Skeletal muscle tissue (tissue), 4 donors: ENCODE data around the gene CD40LG. TPM values are rescaled to one million over a fixed set of nuclear protein-coding genes. Genes with fewer than 3 reads are reported as not detected.

ENCODE experiments used
- H3K27ac ChIP-seq: one replicate; pipeline ENCODE4 v1.7.0; 2013; ENCODE audit warnings: mild to moderate bottlenecking, low read depth, low read length, inconsistent platforms
- H3K27me3 ChIP-seq, 3 donors: one replicate each; pipeline ENCODE4 v1.7.0; 2013; ENCODE audit warnings: low read length in 3 of 3; ENCODE audit not compliant: control insufficient read depth in 3 of 3, insufficient read depth in 3 of 3
- H3K36me3 ChIP-seq, 3 donors: one replicate each; pipeline ENCODE4 v1.7.0; 2013; ENCODE audit warnings: low read length in 3 of 3; ENCODE audit not compliant: control insufficient read depth in 3 of 3, insufficient read depth in 3 of 3
- H3K4me1 ChIP-seq, 3 donors: one replicate each; pipeline ENCODE4 v1.7.0; 2013; ENCODE audit warnings: low read length in 3 of 3, mild to moderate bottlenecking in 3 of 3; ENCODE audit not compliant: control insufficient read depth in 3 of 3, insufficient read depth in 3 of 3
- H3K4me3 ChIP-seq, 3 donors: one replicate each; pipeline ENCODE4 v1.7.0; 2013; ENCODE audit warnings: low read length in 3 of 3
- H3K9ac ChIP-seq, 3 donors: one replicate each; pipeline ENCODE4 v1.7.0; 2013; ENCODE audit warnings: low read length in 3 of 3, mild to moderate bottlenecking in 3 of 3, moderate library complexity in 2 of 3, low read depth in 1 of 3
- H3K9me3 ChIP-seq, 3 donors: one replicate each; pipeline ENCODE4 v1.7.0; 2013; ENCODE audit warnings: low read length in 3 of 3; ENCODE audit not compliant: control insufficient read depth in 3 of 3
- total RNA-seq: library from RNA; depleted of rRNA; stranded (reverse); fragments of >200 nt; gene quantifications from one replicate; pipeline ENCODE4 v1.2.3, GENCODE V29; 2014
- donor health status: Osteomylitis.

Gene CD40LG
- total RNA-seq, 1 donor from 2014 or later: not detected

- H3K9me3 ChIP-seq: peaks cover 0 to 2% (median 0%) of the 10 kb centered on the region in 3 donors
- H3K9ac ChIP-seq: no peak overlapping the region
- H3K4me3 ChIP-seq: no peak overlapping the region
- H3K27me3 ChIP-seq: no peaks in the 10 kb centered on the region
- peaks cover 15 to 41% (median 39%) of the 10 kb centered on the region in 3 donors for H3K36me3 ChIP-seq
- no peaks in the 10 kb centered on the region for H3K4me1 ChIP-seq
- no peak overlapping the region for H3K27ac ChIP-seq
Observed at GRCh38 chrX:136665258-136665900, 17.4 kb downstream of the CD40LG start.

GRCh38 chrX:136666088-136666487, 18.1 kb downstream of the CD40LG start:
- no peak overlapping the region for H3K4me3 ChIP-seq
- H3K27ac ChIP-seq: no peak overlapping the region
- H3K36me3 ChIP-seq: peaks cover 16 to 45% (median 45%) of the 10 kb centered on the region in 3 donors
- no peak overlapping the region for H3K9ac ChIP-seq
- H3K4me1 ChIP-seq: no peaks in the 10 kb centered on the region
- H3K9me3 ChIP-seq: peaks cover 0 to 2% (median 0%) of the 10 kb centered on the region in 3 donors
- H3K27me3 ChIP-seq: no peaks in the 10 kb centered on the region

GRCh38 chrX:136667446-136668168, 19.6 kb downstream of the CD40LG start:
- H3K9ac ChIP-seq: no peak overlapping the region
- H3K9me3 ChIP-seq: peaks cover 0 to 2% (median 0%) of the 10 kb centered on the region in 3 donors
- H3K27ac ChIP-seq: no peak overlapping the region
- no peaks in the 10 kb centered on the region for H3K4me1 ChIP-seq
- H3K4me3 ChIP-seq: no peak overlapping the region
- H3K27me3 ChIP-seq: peaks cover 0 to 3% (median 0%) of the 10 kb centered on the region in 3 donors
- peaks cover 27 to 57% (median 52%) of the 10 kb centered on the region in 3 donors for H3K36me3 ChIP-seq

GRCh38 chrX:136671006-136671610, 23.1 kb downstream of the CD40LG start:
- H3K36me3 ChIP-seq: peaks cover 34 to 53% (median 52%) of the 10 kb centered on the region in 3 donors
- H3K4me3 ChIP-seq: no peak overlapping the region
- H3K9me3 ChIP-seq: no peaks in the 10 kb centered on the region
- H3K27me3 ChIP-seq: peaks cover 0 to 3% (median 0%) of the 10 kb centered on the region in 3 donors
- no peak overlapping the region for H3K27ac ChIP-seq
- no peaks in the 10 kb centered on the region for H3K4me1 ChIP-seq
- H3K9ac ChIP-seq: no peak overlapping the region

- H3K36me3 ChIP-seq: peaks cover 27 to 32% (median 31%) of the 10 kb centered on the region in 3 donors
Observed at GRCh38 chrX:136674270-136674985, 26.5 kb downstream of the CD40LG start.

GRCh38 chrX:136679531-136679930, 31.6 kb downstream of the CD40LG start:
- Histone ChIP-seq H3K27me3 (no peaks in the 10 kb centered on the region), H3K4me1 (no peaks in the 10 kb centered on the region), H3K36me3 (peaks cover 21 to 25% (median 22%) of the 10 kb centered on the region in 3 donors), H3K4me3 (no peak overlapping the region), H3K9me3 (no peaks in the 10 kb centered on the region), H3K27ac (no peak overlapping the region), H3K9ac (no peak overlapping the region)

More at GRCh38 chrX:136674270-136674985, 26.5 kb downstream of the CD40LG start:
- no peaks in the 10 kb centered on the region for H3K4me1 ChIP-seq
- H3K27me3 ChIP-seq: peaks cover 0 to 3% (median 0%) of the 10 kb centered on the region in 3 donors
- no peak overlapping the region for H3K9ac ChIP-seq
- H3K9me3 ChIP-seq: no peaks in the 10 kb centered on the region
- no peak overlapping the region for H3K27ac ChIP-seq
- no peak overlapping the region for H3K4me3 ChIP-seq

GRCh38 chrX:136684120-136684519, 36.2 kb downstream of the CD40LG start:
- Histone ChIP-seq H3K27ac (no peak overlapping the region), H3K36me3 (peaks cover 19 to 27% (median 24%) of the 10 kb centered on the region in 3 donors), H3K4me1 (no peaks in the 10 kb centered on the region), H3K4me3 (no peak overlapping the region), H3K27me3 (peaks cover 0 to 3% (median 0%) of the 10 kb centered on the region in 3 donors), H3K9ac (no peak overlapping the region), H3K9me3 (no peaks in the 10 kb centered on the region)

GRCh38 chrX:136687457-136687856, 39.5 kb downstream of the CD40LG start:
- H3K27ac ChIP-seq: no peak overlapping the region
- H3K27me3 ChIP-seq: peaks cover 0 to 3% (median 0%) of the 10 kb centered on the region in 3 donors
- H3K4me1 ChIP-seq: peaks cover 0 to 3% (median 0%) of the 10 kb centered on the region in 3 donors
- H3K9me3 ChIP-seq: no peaks in the 10 kb centered on the region
- H3K36me3 ChIP-seq: peaks cover 11 to 19% (median 13%) of the 10 kb centered on the region in 3 donors
- H3K9ac ChIP-seq: no peak overlapping the region
- no peak overlapping the region for H3K4me3 ChIP-seq

GRCh38 chrX:136689436-136689835, 41.5 kb downstream of the CD40LG start:
- no peak overlapping the region for H3K9ac ChIP-seq

More at GRCh38 chrX:136689436-136689835, 41.5 kb downstream of the CD40LG start:
- no peak overlapping the region for H3K27ac ChIP-seq
- H3K4me1 ChIP-seq: peaks cover 0 to 3% (median 0%) of the 10 kb centered on the region in 3 donors
- peaks cover 2 to 17% (median 9%) of the 10 kb centered on the region in 3 donors for H3K36me3 ChIP-seq
- peaks cover 0 to 3% (median 0%) of the 10 kb centered on the region in 3 donors for H3K27me3 ChIP-seq
- no peaks in the 10 kb centered on the region for H3K9me3 ChIP-seq
- no peak overlapping the region for H3K4me3 ChIP-seq
